GM21576 (cell line): ENCODE results near the gene KNTC1.
"Not testable (repeated sequence)": the region's sequence is repeated elsewhere in the genome, so short reads cannot be mapped to it uniquely, and the experiment has no call there.

Experiments used
- ATAC-seq: cut with Tn5 transposase; IDR thresholded peaks from one replicate; pipeline ENCODE4 v1.9.1; 2021; ENCODE audit warnings: mild to moderate bottlenecking, moderate library complexity; ENCODE audit not compliant: unreplicated experiment

The KNTC1 gene

DNA sequence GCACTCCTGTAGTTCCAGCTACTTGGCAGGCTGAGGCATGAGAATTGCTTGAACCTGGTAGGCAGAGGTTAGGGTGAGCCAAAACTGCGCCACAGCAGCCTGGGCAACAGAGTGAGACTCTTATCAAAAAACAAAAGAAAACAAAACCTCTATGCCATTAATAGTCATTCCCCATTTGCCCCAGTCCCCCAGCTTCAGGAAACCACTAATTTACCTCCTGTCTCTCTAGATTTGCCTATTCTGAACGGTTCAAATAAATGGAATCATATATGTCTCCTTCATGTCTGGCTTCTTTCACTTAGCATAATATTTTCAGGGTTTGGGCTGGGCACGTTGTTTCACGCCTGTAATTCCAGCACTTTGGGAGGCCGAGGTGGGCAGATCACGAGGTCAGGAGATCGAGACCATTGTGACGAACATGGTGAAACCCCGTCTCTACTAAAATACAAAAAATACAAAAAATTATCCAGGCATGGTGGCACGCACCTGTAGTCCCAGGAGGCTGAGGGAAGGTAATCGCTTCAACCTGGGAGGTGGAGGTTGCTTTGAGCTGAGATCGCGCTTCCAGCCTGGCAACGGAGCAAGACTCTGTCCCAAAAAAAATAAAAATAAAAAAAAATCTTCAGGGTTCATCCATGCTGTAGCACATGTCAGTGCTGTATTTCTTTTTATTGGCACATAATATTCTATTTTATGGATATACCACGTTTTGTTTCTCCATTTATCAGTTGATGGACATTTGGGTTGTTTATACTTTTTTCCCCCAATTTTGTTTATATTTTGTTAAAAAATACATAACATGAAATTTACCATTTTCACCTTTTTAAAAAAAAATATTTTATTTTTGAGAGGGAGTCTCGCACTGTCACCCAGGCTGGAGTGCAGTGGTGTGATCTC is 31.9 kb downstream of the KNTC1 start:
- no peak for ATAC-seq

DNA sequence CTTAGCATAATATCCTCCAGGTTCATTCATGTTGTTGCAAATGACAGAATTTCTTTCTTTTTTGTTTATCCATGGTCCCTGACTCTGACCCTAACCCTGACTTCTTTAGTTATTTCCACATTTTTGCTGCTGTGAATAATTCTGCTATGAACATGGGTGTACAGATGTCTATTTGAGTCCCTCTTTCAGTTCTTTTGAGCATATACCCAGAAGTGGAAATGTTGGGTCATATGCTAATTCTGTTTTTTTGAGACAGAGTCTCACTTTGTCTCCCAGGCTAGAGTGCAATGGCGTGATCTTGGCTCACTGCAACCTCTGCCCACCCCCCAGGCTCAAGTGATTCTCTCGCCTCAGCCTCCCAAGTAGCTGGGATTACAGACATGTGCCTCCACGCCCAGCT is 33.1 kb downstream of the KNTC1 start:
- ATAC-seq, result no peak

DNA sequence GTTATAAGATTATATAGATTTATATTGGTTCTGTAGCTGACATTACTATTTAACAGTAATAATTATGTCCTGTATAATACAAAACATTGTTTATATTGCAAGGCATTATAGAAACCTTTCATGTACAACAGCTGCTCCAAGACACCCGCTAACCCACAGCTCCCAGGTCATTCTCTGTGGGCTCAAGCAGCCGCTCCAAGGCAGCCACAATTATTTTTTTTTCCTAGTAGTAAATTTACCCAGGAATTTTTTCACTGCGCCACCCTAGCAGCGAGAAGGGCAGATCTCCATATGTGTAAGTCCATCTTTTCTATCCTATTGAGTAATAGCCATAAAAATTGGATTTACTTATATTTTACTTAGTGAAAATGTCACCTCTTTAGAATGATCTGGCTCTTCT is 36.3 kb downstream of the KNTC1 start:
- ATAC-seq, result no peak

DNA sequence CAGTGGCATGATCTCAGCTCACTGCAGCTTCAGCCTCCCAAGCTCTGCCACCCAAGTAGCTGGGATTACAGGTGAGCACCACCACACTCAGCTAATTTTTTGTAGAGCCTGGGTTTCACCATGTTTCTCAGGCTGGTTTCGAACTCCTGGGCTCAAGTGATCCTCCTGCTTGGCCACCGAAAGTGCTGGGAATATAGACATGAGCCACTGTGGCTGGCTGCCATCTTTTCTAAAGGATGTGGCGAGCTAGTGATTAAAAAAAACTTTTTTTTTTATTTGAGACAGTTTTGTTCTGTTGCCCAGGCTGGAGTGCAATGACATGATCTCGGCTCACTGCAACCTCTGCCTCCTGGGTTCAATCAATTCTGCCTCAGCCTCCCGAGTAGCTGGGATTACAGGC is 39.8 kb downstream of the KNTC1 start:
- not testable (repeated sequence) for ATAC-seq

DNA sequence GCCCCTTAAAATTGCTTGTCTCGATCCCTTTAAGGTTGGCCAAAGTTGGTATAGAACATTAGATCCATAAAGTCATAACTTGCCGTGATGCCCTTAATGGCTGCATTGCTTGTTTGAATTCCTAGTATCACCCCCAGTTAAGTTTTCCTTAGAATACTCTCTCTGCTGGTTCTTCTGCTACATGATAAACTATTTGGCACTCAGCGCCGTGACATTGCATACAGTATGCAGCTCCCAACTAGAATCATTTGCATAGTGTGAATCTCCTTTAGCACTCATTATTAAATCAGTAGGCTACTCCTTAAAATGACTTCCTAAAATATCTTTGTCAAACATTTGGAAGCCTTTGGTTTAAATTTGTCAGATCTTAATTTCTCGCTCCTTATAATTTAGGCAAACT is 42.2 kb downstream of the KNTC1 start:
- no peak for ATAC-seq

DNA sequence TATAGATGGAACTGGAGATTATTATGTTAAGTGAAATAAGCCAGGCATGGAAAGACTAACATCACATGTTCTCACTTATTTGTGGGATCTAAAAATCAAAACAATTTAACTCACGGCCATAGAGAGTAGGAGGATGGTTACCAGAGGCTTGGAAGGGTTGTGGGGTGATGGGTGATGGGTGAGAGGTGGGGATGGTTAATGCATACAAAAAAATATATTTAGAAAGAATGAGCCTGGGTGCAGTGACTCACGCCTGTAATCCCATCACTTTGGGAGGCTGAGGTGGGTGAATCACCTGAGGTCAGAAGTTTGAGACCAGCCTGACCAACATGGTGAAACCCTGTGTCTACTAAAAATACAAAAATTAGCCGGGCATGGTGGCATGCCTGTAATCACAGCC is 43.0 kb downstream of the KNTC1 start:
- ATAC-seq, result not testable (repeated sequence)

DNA sequence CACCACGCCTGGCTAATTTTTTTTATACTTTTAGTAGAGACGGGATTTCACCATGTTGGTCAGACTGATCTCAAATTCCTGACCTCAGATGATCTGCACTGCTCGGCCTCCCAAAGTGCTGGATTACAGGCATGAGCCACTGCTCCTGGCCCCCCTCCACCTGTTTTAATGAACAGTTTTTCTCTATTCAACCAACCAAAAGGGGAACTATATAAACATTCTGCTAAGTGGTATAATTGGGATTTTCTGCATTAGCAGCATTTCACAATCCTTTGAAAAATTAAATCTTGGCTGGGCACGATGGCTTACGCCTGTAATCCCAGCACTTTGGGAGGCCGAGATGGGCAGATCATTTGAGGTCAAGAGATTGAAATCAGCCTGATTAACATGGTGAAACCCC is 44.8 kb downstream of the KNTC1 start:
- no peak for ATAC-seq

DNA sequence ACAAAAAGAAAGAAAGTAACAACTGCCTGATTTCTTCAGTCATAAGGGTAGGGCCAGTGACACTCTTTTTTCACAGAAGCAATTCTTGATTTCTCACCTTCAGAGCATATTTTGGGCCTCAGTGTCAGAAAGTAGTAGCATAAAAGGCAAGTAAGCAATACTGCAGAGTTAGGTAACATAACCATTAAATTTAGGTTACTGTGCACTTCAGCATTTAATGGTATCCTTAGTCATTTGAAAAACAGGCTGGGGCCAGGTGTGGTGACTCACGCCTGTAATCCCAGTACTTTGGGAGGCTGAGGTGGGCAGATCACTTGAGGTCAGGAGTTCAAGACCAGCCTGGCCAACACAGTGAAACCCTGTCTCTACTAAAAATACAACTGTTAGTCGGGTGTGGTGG is 56.2 kb downstream of the KNTC1 start:
- not testable (repeated sequence) for ATAC-seq

DNA sequence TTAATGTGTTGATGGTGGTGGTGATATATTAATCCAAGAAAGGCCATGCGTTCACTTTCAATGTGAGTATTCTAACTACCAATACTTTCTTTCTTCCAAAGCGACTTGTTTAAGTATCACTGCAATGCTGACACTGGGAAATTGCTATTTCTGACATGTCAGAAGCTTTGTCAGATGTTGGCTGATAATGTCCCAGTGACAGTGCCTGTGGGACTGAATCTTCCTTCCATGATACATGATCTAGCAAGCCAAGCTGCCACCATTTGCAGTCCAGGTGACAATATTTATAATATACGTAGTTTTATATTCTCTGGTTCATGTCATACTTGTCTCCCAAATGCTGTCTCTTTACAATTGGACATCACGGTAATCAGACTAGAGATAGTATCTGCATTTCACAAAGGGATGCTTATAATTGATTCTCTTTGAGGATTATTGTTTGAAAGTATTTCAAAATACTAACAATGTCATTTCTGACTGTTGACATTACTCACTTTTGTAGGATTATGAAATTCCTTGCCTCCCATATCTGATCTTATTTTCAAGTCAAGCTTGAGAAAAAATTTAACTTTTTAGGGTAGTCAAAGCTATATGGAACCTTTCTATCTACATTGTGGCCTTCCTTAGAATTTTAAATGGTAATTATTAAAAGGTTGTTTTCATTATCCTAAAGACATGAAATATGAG is 57.3 kb downstream of the KNTC1 start:
- ATAC-seq, result no peak

DNA sequence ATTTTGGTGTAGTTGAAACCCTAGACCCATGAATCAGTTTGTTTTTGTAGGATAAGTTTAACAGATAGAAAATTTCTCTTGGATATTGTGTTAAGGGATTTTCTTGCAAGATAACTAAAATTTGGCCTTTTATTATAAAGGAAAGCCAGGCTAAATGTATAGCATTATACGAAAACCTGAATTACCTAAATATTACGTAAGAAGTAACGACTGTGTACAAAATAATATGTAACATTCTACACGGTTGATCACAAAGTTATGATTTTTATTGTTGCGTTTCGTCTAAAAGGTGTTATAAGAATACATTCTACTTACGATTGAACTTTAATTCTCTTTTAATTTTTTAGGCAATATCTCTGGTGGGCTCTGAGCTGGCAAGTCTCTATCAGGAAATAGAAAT is 63.9 kb downstream of the KNTC1 start:
- ATAC-seq, result no peak

DNA sequence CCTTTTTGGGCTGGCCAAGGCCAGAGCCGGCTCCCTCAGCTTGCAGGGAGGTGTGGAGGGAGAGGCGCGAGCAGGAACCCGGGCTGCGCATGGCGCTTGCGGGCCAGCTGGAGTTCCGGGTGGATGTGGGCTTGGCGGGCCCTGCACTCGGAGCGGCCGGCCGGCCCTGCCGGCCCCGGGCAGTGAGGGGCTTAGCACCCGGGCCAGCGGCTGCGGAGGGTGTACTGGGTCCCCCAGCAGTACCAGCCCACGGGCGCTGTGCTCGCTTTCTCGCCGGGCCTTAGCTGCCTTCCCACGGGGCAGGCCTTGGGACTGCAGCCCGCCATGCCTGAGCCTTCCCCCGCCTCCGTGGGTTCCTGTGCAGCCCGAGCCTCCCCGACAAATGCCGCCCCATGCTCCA is 64.9 kb downstream of the KNTC1 start:
- not testable (repeated sequence) for ATAC-seq

DNA sequence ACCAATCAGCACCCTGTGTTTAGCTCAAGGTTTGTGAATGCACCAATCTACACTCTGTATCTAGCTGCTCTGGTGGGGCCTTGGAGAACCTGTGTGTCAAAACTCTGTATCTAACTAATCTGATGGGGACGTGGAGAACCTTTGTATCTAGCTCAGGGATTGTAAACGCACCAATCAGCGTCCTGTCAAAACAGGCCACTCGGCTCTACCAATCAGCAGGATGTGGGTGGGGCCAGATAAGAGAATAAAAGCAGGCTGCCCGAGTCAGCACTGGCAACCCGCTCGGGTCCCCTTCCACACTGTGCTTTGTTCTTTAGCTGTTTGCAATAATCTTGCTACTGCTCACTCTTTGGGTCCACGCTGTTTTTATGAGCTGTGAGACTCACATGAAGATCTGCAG is 65.5 kb downstream of the KNTC1 start:
- ATAC-seq, result not testable (repeated sequence)

DNA sequence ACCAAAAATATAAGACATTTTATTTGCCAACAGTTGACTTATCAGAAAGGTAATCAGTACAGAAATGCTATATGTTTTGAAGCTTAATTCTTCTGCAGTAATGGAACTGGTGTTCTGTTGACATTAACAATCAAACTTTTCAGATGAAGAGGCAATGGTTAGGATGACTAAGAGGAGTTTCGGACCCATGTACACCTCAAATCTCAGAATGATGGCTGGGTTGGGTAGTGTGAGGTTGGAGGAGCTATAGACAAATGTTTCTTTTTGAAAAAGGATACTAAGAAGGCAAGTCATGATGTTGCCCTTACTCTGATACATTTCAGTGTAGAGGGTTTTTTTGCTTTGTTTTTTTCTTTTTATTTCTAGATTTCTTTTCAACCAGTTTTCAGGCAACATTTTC is 66.9 kb downstream of the KNTC1 start:
- ATAC-seq, result no peak

DNA sequence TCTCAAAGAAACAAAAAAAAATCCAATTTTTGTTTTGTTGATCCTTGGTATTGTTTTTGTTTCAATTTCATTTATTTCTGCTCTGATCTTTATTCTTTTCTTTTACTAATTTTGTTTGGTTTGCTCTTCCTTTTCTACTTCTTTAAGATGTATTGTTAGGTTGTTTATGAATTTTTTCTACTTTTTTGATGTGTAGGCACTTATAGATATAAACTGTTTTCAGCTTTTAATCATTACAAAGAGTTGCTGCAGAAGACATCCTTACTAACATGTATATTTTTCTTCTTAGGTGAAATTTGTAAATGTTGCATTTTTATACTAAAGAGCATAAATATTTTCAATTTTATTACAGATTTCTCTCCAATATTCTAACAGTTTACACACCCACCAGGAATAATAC is 69.8 kb downstream of the KNTC1 start:
- no peak for ATAC-seq

DNA sequence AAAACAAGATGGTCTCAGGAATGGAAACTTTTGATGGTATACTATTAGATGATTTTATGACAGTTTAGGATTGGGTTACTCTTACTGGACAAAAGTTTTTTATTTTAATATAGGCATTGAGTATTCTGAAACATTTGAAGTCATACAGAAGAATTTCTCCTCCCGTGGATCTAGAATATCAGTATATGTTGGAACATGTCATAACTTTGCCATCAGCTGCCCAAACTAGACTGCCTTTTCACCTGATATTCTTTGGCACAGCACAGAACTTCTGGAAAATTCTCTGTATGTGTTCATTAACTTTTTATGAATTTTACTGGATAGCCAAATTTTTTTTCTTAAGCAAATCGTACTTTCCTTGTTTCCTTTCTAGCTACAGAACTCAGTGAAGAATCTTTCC is 75.4 kb downstream of the KNTC1 start:
- ATAC-seq, result no peak

DNA sequence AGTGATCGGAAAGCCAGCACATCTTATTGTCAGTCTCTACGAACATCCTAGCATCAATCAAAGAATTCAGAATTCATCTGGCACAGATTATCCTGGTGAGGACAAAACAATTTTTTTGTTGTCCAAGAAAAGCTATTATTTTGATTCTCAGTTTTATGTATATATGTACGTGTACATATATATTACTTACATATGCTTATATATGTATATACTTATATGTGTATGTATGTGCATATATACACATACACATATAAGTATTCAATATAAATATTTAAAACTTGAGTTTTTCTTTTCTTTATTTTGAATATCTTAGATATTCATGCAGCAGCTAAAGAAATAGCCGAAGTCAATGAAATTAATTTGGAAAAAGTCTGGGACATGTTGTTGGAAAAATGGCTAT is 77.9 kb downstream of the KNTC1 start:
- ATAC-seq, result no peak

DNA sequence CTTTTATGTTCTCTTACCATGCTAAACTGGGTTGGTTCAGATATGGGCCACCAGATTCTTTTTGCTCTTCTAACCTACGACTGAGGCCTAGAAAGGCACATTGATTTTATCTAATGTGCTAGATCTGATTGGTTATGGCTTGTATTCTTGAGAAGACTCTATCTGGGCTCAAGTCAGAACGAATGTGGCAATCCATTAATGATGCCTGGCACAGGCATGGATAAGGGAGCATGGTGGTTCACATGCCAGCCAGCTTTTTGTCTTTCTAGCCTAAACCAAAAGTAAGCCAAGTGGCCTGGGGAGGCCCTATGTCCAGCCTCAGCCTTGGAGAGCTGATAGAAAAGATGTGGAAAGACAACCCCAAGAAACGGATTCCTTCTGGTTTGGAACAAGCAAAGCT is 82.7 kb downstream of the KNTC1 start:
- ATAC-seq, result no peak

DNA sequence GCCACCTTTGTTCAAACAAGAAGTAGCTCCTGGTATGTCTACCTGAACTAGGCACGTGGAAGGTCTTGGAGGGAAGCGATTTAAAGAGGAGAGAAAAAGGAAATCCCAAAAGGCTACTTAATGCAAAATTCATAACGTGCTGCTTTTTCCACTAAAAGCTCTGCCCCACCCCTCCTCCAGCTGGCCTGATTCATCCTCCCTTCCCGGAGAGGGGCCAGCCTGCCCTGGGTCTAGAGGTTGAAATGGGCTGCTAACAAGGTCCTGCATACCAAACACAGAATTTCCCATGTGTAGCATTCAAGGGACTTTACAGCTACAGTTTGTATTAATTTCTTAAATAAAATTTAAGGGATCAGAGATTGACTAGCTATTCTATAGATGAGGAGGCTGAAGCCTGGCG is 83.2 kb downstream of the KNTC1 start:
- no peak for ATAC-seq

DNA sequence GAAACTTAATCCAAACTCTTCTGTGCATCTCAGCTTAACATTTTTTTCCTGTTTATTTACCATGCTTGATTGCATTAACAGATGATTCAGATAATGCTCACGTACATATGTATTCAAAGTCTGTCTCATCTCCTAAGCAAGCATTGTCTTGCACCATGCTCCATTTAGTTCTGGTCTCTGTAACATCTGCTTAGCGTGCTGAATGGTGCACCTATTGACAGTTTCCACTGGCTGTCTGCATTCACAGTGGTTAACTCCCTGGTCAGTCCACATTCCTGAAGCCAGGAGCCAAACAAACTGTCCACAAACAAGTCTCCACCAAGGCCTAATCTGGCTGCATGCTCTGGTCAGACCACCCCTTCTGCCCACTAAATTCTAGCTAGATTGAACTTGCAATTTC is 83.9 kb downstream of the KNTC1 start:
- ATAC-seq, result no peak

DNA sequence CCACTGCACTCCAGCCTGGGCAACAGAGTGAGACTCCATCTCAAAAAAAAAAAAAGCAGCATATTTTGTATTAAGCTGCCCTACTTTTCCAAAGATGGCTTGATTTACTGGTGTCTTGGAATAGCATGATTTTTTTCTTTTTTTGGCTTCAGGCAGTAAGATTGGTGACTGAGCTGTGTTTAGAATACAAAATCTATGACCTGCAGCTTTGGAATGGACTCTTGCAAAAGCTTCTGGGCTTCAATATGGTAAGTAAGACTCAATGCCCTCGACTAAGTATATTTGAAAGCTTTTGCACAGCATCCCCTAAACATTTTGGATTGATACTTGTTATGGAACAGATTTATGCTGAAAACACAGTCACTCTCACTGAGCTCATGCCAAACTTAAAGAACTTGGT is 87.8 kb downstream of the KNTC1 start:
- ATAC-seq, result no peak

DNA sequence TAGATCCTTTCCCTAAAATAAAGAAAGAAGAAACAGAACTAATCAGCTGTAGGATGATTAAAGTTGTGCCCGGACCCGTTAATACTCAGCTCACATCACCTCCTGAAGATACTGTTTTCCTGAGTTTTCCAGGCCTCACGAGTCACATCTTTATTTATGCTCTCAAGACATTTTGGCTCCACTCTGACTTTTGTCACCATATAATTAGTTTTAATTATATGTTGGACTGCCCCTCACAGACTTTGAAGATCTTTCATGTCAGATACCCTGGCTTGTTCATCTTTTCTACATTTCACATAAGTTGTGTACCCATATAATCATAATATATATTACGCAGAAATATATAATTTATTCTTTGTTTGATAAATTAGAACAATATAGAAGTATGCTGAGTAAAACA is 88.7 kb downstream of the KNTC1 start:
- no peak for ATAC-seq

DNA sequence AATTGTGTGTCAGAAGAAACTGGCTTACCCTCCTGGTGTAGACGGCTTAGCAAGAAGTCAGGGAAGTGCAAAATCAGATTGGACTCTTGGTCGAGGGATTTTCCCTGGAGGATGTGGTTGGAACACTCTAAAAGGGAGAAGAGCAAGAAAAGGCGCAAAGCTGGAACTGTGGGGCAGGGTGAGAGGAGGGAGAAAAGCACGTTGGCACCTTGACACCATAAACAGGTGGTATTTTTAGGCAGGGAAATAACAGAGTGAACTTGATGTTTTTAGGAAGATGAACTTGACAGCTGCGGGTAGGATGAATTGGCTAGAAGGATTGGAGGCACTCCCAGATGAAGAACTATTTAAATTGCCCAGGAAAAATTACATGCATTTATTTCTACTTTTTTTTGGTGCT is 108.4 kb downstream of the KNTC1 start:
- ATAC-seq, result no peak
